ENCODE results near the gene AFF4. TPM values are rescaled to one million over a fixed set of nuclear protein-coding genes. Genes with fewer than 3 reads are reported as not detected.
A peak's percentile ranks its signal among the peaks of the same experiment; 100 is the strongest.

Gene AFF4
- total and polyA plus RNA-seq, 2 of the 4 experiments (the other 2 are of a cell fraction), result 27.3 to 57.2 TPM

DNA sequence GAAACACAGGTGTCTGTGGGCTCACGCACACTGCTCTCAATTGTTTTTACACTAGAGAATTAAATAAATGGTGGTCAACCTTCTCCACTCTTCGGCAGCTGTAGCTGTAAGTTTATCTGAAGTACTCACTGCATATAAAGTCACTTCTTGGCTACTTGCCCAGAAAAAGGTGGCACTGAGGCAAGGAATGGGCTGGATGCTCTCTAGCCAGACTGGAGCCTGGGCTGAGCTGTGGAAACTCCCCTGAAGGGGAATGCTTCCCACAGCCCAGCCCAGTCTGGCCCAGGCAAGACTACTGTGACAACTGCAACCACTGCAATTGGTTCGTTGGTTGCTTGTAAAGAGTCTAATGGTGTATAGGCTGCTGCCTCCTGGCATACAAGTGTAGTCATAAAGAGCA lies 85.5 kb downstream of the AFF4 start:
- POLR2A ChIA-PET (ENCODE audit: unreplicated experiment), result no interaction called here

More for the DNA sequence above, 85.5 kb downstream of the AFF4 start:
- no peak overlapping the region for H4K91ac ChIP-seq (ENCODE audit: insufficient read depth, low read depth, low read length)
- H3K4ac ChIP-seq (ENCODE audit: low read depth, low read length), result no peak overlapping the region
- H3K9me1 ChIP-seq (ENCODE audit: insufficient read depth, low read length), result peaks cover 14% of the 10 kb centered on the region; the same call in 1 of the 2 replicates
- no peak overlapping the region for H4K8ac ChIP-seq (ENCODE audit: low read depth in 2 of 2, low read length in 2 of 2)
- no CpG with 5 or more reads among the region's 3 CpGs for WGBS, 2 experiments (ENCODE audit: extremely low coverage in 2 of 2, insufficient read length in 1 of 2)
- no peaks in the 10 kb centered on the region for H3K27me3 ChIP-seq (ENCODE audit: control insufficient read depth, insufficient read depth, low read length)
- H3K23ac ChIP-seq (ENCODE audit: low read depth, low read length), result no peak overlapping the region
- TF ChIP-seq, protein P1, sequence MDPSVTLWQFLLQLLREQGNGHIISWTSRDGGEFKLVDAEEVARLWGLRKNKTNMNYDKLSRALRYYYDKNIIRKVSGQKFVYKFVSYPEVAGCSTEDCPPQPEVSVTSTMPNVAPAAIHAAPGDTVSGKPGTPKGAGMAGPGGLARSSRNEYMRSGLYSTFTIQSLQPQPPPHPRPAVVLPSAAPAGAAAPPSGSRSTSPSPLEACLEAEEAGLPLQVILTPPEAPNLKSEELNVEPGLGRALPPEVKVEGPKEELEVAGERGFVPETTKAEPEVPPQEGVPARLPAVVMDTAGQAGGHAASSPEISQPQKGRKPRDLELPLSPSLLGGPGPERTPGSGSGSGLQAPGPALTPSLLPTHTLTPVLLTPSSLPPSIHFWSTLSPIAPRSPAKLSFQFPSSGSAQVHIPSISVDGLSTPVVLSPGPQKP (IDR thresholded peaks at IDR 0.05; ENCODE audit: borderline replicate concordance, low read depth, low read length), result no peak
- TF ChIP-seq POLR2A (IDR thresholded peaks at IDR 0.05; ENCODE audit: low read depth, low read length), result no peak
- TF ChIP-seq RCOR1 (IDR thresholded peaks at IDR 0.05; ENCODE audit: insufficient replicate concordance, low read length), result no peak
- TF ChIP-seq FOS (IDR thresholded peaks at IDR 0.05; ENCODE audit: low read depth, low read length), result no peak
- TF ChIP-seq RAD21 (IDR thresholded peaks at IDR 0.05; ENCODE audit: low read length), result no peak
- no peak for TF ChIP-seq MXI1 (IDR thresholded peaks at IDR 0.05; ENCODE audit: borderline replicate concordance, low read depth, low read length)
- TF ChIP-seq RFX5 (IDR thresholded peaks at IDR 0.05; ENCODE audit: low read depth, low read length), result no peak
- TF ChIP-seq MAFK (IDR thresholded peaks at IDR 0.05; ENCODE audit: low read depth, low read length), result no peak
- TF ChIP-seq USF2 (IDR thresholded peaks at IDR 0.05; ENCODE audit: low read depth, low read length), result no peak
- TF ChIP-seq CEBPB (IDR thresholded peaks at IDR 0.05; ENCODE audit: low read depth, low read length), result no peak
- TF ChIP-seq, protein P2, sequence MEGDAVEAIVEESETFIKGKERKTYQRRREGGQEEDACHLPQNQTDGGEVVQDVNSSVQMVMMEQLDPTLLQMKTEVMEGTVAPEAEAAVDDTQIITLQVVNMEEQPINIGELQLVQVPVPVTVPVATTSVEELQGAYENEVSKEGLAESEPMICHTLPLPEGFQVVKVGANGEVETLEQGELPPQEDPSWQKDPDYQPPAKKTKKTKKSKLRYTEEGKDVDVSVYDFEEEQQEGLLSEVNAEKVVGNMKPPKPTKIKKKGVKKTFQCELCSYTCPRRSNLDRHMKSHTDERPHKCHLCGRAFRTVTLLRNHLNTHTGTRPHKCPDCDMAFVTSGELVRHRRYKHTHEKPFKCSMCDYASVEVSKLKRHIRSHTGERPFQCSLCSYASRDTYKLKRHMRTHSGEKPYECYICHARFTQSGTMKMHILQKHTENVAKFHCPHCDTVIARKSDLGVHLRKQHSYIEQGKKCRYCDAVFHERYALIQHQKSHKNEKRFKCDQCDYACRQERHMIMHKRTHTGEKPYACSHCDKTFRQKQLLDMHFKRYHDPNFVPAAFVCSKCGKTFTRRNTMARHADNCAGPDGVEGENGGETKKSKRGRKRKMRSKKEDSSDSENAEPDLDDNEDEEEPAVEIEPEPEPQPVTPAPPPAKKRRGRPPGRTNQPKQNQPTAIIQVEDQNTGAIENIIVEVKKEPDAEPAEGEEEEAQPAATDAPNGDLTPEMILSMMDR (conservative IDR thresholded peaks at IDR 0.05; ENCODE audit: low read depth, low read length), result no peak
- TF ChIP-seq NFE2L2 (IDR thresholded peaks at IDR 0.05; ENCODE audit: low read depth, low read length), result no peak
- TF ChIP-seq MAZ (IDR thresholded peaks at IDR 0.05; ENCODE audit: borderline replicate concordance, low read depth, low read length), result no peak
- no peak for TF ChIP-seq SMC3 (IDR thresholded peaks at IDR 0.05; ENCODE audit: low read depth, low read length)
- no peak overlapping the region for H3K4me3 ChIP-seq (ENCODE audit: insufficient read depth, low read depth, low read length)
- no peak overlapping the region for H2BK120ac ChIP-seq (ENCODE audit: low read depth, low read length)
- intact Hi-C loops (cut with micrococcal nuclease) (no loop called here), in situ Hi-C loops (cut with MboI; ENCODE audit: low sequenced_read_pairs) (no loop called here), dilution Hi-C loops (cut with HindIII; ENCODE audit: low sequenced_read_pairs, unreplicated experiment) (no loop called here)
- no peak overlapping the region for H3K14ac ChIP-seq (replicated peaks; ENCODE audit: low read depth, low read length)
- no peak overlapping the region for H2AFZ ChIP-seq (replicated peaks; ENCODE audit: low read length, poor library complexity)
- H2BK15ac ChIP-seq (ENCODE audit: low read depth, low read length), result no peak overlapping the region
- H2AK9ac ChIP-seq (replicated peaks; ENCODE audit: low read depth, low read length, poor library complexity), result no peak overlapping the region
- no peak overlapping the region for H3K56ac ChIP-seq (ENCODE audit: extremely low read depth, insufficient read depth, low read length)
- CTCF ChIA-PET, result interaction anchor here (0.5 to 1.6 kb wide), 4 partner anchors 38 to 64 kb away, joined by 3 to 5 read pairs (median 3); no protein-coding TSS in a partner anchor
- no TSS peak for BruUV-seq (replicated peaks)
- no peak overlapping the region for H2BK20ac ChIP-seq (ENCODE audit: low read depth, low read length)
- H4K5ac ChIP-seq (ENCODE audit: low read depth, low read length), result no peak overlapping the region
- H3K9ac ChIP-seq (ENCODE audit: low read depth, low read length), result no peak overlapping the region
- peaks cover 3% of the 10 kb centered on the region; the same call in 1 of the 2 replicates for H3K4me1 ChIP-seq (ENCODE audit: control insufficient read depth, insufficient read depth, low read length)
- H3K4me2 ChIP-seq (ENCODE audit: low read depth, low read length), result no peak overlapping the region
- H3K9me3 ChIP-seq (ENCODE audit: control insufficient read depth, insufficient read depth, low read length), result no peaks in the 10 kb centered on the region
- H2AK5ac ChIP-seq (ENCODE audit: low read depth, low read length), result no peak overlapping the region
- peaks cover 4 to 42% of the 10 kb centered on the region in 2 experiments for H3K79me1 ChIP-seq (ENCODE audit: low read depth in 1 of 2, low read length in 2 of 2)
- H3K36me3 ChIP-seq (ENCODE audit: control insufficient read depth, insufficient read depth, low read length), result peaks cover 31% of the 10 kb centered on the region
- H3K18ac ChIP-seq (ENCODE audit: low read depth, low read length), result no peak overlapping the region
- H2BK5ac ChIP-seq (ENCODE audit: low read depth, low read length, poor library complexity, severe bottlenecking), result no peak overlapping the region
- H3K27ac ChIP-seq (ENCODE audit: insufficient read depth, low read length), result no peak overlapping the region
- ATAC-seq (ENCODE audit: low read depth), result peak; percentile 82
- peak; percentile 82 for DNase-seq
- H4K20me1 ChIP-seq (ENCODE audit: insufficient read depth, low read length), result peaks cover 10% of the 10 kb centered on the region
